ENCODE data around the gene EPM2A.

GRCh38 chr6:145633981-145634627, 101.2 kb downstream of the EPM2A start:
- TF ChIP-seq POLR2AphosphoS5 (IDR thresholded peaks at IDR 0.05; ENCODE audit: insufficient read depth in 1 of 2, low read depth in 1 of 2) (no peak), POLR2A (IDR thresholded peaks at IDR 0.05) (no peak)
- TF ChIP-seq, protein P1, sequence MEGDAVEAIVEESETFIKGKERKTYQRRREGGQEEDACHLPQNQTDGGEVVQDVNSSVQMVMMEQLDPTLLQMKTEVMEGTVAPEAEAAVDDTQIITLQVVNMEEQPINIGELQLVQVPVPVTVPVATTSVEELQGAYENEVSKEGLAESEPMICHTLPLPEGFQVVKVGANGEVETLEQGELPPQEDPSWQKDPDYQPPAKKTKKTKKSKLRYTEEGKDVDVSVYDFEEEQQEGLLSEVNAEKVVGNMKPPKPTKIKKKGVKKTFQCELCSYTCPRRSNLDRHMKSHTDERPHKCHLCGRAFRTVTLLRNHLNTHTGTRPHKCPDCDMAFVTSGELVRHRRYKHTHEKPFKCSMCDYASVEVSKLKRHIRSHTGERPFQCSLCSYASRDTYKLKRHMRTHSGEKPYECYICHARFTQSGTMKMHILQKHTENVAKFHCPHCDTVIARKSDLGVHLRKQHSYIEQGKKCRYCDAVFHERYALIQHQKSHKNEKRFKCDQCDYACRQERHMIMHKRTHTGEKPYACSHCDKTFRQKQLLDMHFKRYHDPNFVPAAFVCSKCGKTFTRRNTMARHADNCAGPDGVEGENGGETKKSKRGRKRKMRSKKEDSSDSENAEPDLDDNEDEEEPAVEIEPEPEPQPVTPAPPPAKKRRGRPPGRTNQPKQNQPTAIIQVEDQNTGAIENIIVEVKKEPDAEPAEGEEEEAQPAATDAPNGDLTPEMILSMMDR (IDR thresholded peaks at IDR 0.05), result peak; percentile 64 to 67 (median 65)

All from vagina (tissue), 2 donors.